GM12864 (cell line): ENCODE results near the gene MYH9.
A peak's percentile ranks its signal among the peaks of the same experiment; 100 is the strongest.

Source experiments
- DNase-seq: peaks from one replicate; pipeline ENCODE4 v3.0.0-alpha.2; 2011; ENCODE audit warnings: low read depth
- H3K4me3 ChIP-seq: 2 replicates; pipeline ENCODE4 v1.5.1; 2011; ENCODE audit warnings: mild to moderate bottlenecking, low read depth, low read length, control low read depth
- CTCF ChIP-seq: IDR thresholded peaks from 2 replicates; pipeline ENCODE4 v1.5.1; 2011; ENCODE audit warnings: low read depth, mild to moderate bottlenecking, moderate library complexity, low read length, control low read depth, inconsistent platforms; ENCODE audit errors: missing control alignments

MYH9 gene

GRCh38 chr22:36378869-36379217, 8.9 kb downstream of the MYH9 start:
- H3K4me3 ChIP-seq = no peak overlapping the region
- DNase-seq = no peak
- TF ChIP-seq CTCF = no peak

DNA sequence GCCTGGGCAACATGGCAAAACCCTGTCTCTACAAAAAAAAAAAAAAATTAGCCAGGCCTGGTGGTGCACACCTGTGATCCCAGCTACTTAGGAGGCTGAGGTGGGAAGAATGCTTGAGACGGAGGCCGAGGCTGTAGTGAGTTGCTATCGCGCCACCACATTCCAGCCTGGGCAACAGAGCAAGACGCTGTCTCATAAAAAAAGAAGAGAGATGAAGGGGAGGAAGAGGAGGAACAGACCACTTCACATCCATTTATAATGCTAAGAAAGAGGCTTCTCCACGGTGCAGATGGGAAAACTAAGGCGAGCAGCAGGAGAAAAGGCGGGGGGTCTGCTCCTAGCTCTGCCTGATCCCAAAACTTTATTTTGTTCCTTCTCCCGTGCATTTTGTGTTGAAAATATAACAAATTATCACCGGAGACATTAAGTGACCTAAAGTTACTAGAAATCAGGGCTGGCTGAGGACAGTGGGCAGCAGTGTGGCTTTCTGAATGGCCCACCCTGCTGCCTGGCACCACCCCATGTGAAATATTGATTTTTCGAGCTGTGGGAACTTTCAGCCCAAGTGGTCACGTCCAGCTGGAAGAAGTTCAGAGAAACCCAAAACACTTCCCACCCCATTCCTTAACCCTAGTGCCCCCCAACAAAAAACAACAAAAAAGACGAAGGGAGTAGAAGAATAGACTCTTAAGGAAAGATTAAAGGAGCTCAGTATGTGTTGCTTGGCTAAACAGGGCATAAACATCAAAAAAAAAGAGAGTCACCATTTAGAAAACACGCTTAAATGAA, 9.5 kb downstream of the MYH9 start:
- TF ChIP-seq CTCF = no peak
- H3K4me3 ChIP-seq = no peak overlapping the region

DNA sequence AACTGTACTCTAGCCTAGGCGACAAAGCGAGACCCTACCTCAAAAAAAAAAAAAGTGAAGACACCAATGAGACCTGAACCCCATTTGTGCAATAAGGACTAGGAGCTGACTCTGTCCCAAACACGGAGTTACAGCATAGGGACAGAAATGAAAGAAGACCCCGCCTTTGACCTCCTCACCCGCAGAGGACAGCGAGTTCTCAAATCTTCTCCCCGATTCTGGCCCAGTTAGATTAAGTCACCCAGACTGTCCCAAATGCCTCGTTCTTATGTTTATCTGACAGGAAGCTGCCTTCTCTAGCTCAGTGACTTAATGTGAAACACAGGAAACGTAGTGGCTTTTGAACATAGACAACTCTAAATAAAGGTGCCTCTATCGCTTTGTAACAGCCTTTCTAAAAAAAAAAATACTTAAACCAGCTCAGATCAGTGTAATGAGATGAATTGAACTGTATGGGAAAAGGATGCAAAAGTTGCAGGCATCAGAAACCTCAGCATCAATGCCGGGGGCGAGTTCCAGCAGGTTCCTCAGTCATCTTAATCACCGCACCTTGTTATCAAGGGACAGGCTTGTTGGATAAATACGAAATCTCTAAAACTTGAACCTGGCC, 10.6 kb downstream of the MYH9 start:
- H3K4me3 ChIP-seq = peak overlapping the region; percentile 31; the same call in 1 of the 2 replicates
- no peak for TF ChIP-seq CTCF
- DNase-seq = peak; percentile 61

More for the DNA sequence above, 9.5 kb downstream of the MYH9 start:
- DNase-seq = no peak

- H3K4me3 ChIP-seq = no peak overlapping the region
- TF ChIP-seq CTCF = no peak
- DNase-seq = no peak
Measured at GRCh38 chr22:36376265-36376664, 11.5 kb downstream of the MYH9 start.

GRCh38 chr22:36375071-36375980, 12.4 kb downstream of the MYH9 start:
- no peak overlapping the region for H3K4me3 ChIP-seq
- DNase-seq = no peak
- no peak for TF ChIP-seq CTCF

GRCh38 chr22:36374603-36375024, 13.2 kb downstream of the MYH9 start:
- TF ChIP-seq CTCF = no peak
- no peak overlapping the region for H3K4me3 ChIP-seq
- no peak for DNase-seq
